ENCODE data around the gene SAMD4A.

SAMD4A gene

DNA sequence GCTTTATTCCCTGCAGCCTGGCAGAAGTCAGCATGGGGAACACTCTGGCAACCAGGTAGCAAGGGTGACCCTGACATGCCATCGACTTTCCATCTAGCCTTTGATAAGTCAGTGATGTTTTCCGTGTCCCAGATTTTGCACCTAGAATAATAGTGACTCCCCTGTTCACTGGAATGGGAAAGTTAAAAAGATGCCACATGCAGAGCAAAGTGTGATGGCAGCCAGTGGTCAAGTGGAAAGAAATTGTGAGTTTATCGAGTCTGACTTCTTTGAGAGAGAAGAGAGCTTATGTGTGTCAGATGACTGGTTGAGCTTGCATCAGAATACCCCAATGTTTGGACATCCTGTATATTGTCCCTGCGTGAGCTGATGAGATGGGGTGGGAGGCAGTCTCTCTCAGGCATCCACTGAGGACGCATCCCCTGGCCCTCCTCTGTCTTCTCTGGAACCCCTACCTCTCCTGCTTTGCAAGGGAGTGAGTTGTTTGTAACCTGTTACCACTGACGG is 187.2 kb downstream of the SAMD4A start:
- no peak for DNase-seq (ENCODE audit: low read depth in 2 of 2, low spot score in 1 of 2)

DNA sequence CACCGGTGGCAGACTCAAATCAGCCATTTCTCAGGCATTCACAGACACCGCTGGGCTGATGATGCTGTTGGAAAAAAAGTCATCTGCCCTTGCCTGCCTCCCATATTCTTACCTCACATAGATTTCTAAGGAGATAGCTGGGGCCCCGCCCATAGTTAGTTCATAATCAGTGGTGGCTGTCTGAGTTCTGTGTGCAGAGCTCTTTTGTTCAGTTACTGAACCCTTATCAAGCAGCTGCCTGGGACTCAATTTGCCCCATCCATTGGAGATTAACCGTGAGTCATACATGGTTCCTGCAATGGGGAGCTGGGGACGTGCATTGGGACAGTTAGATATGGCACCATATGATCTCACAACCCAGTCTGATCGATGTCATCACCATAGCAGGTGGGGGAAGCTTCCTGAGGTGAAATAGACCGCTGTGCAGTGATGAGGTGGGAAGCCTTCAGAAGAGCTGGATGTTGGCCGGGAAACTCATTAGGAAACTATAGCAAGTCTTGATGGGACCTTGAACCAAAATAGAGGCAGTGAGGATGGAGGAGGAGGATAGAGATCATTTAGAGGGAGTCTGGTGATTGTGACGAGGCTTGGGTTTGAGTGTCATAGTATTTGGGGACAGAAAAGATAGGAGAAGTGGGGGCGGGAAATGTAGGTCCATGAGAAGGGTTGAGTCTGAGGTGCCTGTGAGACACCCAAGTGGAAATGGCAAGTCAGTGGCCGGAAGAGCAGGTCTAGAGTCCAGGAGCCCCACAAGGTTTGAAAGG is 187.9 kb downstream of the SAMD4A start:
- DNase-seq (ENCODE audit: low read depth in 2 of 2, low spot score in 1 of 2) = no peak

DNA sequence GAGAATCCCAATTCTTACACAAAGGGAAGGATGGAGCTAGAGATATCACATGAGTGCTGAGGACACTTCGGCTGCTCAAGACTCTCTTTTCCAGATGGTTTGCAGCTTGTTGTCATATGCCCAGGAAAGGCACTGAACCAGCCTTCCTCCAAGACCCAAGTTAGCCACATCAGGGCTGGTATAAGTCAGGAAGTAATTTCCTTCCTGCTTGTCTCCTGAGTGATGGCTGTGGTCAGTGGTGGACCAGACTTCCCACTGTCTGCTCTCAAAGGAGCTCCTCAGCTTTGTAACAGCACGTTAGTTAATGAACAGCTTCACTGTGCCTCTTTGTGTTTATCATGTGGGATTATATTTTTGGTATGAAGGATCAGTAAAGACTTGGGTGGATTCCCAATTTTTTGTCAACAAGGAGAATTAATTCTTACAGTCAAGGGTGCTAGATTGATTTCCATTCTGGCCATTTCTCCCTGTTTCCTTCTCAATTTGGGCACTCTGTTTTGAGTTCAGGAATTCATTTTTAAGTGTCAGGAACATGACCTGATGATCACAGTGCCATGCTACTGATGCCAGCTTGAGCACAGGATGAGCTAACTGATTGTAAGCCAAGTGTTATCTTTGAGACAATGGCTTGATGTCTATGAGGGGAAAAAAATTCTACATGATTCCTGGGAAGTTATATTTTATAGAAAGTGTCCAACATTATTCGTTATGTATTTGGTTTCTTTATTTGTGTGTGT is 189.9 kb downstream of the SAMD4A start:
- no peak for DNase-seq (ENCODE audit: low read depth in 2 of 2, low spot score in 1 of 2)

DNA sequence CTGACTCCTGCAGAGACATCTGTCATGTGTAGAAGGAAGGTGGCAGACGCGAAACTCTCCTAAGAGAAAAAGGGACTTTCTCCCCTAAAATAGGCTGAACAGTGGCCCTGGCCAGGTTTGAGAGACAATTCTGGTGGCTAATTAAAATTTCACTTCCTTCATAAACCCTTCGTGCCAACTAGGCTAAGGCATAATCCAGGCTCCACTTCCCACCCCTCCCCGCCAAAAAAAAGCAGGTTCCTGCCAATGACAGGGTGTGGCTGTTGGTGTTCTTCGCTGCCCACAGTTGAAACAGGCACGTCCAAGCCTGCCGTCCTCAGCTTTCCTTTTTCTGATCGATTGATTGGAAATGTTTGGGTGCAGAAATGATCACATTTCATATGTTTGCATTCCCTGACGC is 191.1 kb downstream of the SAMD4A start:
- DNase-seq (ENCODE audit: low read depth in 2 of 2, low spot score in 1 of 2) = no peak

DNA sequence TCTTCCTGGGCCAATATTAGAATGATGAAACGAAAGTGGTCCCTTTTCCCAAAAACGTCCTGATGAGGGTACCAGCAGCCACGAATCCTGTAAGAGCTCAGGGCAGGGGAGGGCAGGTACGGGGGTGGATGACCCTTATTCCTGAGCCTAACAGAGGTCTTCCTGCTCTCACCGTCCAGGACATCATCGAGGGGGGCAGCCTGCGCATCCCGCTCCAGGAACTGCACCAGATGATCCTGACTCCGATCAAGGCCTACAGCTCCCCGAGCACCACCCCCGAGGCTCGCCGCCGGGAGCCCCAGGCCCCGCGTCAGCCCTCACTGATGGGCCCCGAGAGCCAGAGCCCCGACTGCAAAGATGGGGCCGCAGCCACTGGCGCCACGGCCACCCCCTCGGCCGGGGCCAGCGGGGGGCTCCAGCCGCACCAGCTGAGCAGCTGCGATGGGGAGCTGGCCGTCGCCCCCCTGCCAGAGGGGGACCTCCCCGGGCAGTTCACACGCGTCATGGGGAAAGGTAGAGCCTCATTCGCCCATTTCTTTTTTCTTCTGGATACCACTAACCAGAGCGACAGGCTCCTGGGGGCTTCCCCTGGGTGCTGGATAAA is 193.2 kb downstream of the SAMD4A start:
- DNase-seq (ENCODE audit: low read depth in 2 of 2, low spot score in 1 of 2) = no peak

DNA sequence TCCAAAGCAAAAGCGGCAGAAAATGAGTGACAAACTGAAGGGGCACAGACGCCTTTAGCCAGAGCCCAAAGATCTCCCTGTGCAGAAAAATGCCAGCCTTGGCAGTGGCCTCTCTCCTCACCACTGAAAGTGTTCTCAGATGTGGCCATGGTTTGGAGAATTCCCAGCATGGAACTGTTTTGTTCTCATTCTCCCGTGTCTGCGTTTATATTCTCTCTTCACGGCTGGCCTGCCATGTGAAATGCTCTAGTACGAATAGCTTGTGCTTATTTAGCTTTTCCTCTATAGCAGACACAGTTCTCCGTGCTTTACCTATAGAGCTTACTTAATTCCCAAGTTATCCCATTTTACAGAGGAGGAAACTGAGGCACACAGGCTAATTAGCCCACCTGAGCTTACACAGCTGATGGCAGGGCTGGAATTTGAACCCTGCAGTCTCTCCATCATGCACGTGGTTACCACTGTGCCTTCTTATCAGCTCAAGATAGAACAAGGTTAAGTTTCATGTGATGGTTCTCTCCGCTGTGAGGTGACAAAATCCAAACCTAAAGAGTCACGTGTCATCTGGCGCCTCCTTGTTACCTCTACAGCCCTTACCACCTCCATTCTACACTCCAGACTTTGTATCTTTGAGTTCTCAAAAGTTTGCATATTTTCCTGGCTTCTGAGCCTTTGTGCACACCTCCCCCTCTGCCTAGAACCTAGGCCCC is 194.1 kb downstream of the SAMD4A start:
- no peak for DNase-seq (ENCODE audit: low read depth in 2 of 2, low spot score in 1 of 2)

DNA sequence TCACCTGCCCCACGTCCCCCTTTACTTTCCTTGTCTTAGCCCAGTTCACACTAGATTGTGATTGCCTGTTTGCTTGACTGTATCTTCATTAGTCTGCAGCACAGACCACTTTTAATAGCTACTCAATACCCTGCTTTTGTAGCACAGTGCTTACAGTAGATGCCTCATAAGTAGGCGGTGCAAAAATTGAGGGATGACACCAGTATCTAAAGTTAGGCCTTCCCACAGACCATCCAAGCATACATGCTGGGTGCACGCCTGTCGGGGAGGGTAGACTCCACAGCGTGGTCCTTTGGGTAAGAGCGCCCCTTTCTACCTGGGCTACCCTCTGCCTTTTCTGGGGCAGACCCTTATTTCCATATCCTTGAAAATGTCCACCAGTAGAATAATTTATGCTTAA is 194.9 kb downstream of the SAMD4A start:
- DNase-seq (ENCODE audit: low read depth in 2 of 2, low spot score in 1 of 2) = no peak

DNA sequence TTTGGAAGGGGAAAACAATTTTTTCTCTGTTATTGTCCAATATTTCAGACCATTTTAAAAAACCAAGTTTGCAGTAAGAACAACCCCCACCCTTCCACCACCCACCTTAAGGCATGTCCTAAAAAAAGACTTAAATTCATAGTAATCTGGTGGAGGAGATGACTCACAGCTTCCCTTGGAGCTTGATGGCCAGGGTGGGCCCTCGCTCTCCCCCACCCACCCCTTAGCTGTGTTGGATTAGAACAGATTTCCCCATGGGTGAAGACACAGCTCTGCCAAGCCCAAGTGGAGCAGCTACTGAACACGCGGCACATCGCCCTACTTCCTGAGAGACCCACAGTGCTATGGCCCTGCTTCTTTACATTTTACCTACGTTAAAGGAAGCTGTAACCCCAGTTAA is 195.4 kb downstream of the SAMD4A start:
- no peak for DNase-seq (ENCODE audit: low read depth in 2 of 2, low spot score in 1 of 2)

DNA sequence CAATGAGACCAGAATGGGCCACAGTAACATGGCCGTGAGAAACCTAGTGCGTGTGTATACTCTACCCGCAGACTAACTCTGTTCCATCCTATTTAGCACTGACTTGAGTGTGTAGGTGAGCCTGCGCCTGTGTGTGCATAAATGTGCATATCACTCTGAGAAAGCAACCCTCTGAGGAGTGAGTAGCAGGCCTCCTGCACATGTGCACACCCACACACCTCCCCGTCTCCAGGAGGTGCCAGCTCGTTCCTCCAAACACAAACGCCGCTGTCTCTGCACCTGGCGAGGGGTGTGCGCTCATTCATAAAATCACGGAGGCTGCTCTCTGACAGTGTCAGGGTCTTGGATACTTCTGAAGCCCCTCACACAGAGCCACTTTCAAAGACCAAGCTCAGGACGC is 196.8 kb downstream of the SAMD4A start:
- no peak for DNase-seq (ENCODE audit: low read depth in 2 of 2, low spot score in 1 of 2)

DNA sequence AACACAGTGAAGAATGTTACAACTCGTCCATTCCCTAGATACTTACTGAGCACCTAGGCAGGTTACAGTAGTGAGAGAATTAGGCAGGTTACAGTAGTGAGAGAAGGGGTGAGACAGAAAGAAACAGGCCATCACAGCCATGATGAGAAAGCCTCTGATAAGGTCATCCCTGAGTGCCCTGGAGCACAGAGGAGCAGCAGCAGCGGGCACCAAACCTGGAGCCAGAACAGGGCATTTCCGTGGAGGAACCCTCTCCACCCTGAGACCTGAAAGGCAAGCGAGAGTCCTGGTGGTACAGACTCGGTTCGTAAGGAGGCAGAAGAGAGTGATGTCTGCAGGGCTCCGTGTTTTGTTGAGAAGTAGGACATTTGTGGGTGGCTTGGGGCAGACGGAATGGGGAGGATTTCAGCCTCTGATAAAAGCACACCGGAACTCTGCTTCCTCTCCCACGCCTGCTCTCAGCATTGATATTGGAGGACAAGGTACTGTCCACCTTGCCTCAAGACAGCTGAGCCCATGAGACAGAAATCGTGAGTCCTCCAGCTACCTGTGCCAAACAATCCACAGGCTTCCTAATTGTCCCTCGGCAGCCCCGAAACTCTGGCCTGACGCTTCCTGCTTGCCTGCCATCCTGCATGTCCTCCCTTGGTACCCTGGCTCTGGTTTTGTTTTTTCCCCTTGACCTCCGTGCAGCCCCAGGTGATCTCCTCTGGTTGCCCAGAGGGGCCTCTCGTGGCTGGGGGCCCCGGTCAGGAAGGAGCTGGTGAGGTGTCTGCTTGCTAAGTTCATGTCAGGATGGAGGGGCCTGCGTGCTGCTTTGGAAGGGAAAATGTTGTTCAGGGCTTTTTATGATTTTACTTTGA is 199.6 kb downstream of the SAMD4A start:
- no peak for DNase-seq (ENCODE audit: low read depth in 2 of 2, low spot score in 1 of 2)

DNA sequence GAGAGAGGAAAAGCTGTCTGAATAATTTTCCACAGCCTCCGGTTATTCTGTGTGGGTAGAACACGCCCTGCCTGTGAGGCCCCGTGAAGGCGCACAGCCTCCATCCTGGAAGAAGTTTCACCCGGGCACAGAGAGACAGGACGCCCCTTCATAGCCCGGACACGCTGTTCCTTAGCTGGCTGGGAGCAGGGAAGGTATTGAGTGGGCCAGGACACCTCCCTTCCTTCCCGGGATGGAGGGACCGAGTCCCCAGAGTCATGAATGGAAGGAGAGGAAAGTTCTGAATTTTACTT is 200.2 kb downstream of the SAMD4A start:
- no peak for DNase-seq (ENCODE audit: low read depth in 2 of 2, low spot score in 1 of 2)

DNA sequence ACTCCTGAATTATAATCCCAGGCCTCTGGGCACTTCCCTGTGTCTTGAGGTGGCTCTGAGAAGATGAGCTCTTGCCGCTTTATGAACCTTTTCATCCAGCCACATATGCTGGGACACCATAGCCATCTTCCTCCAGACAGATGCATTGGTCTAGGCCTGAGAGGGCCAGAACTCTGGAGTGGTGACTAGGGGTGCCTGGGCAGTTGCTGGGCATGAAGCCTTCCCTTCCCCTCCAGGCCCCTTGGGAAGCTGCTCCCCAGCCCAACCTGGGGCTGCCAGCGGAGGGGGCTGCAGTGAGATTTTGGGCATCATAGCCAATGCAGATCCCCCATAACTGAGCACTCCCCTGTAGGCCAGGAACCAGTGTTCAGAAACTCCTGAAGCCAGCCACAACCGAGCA is 200.5 kb downstream of the SAMD4A start:
- no peak for DNase-seq (ENCODE audit: low read depth in 2 of 2, low spot score in 1 of 2)

DNA sequence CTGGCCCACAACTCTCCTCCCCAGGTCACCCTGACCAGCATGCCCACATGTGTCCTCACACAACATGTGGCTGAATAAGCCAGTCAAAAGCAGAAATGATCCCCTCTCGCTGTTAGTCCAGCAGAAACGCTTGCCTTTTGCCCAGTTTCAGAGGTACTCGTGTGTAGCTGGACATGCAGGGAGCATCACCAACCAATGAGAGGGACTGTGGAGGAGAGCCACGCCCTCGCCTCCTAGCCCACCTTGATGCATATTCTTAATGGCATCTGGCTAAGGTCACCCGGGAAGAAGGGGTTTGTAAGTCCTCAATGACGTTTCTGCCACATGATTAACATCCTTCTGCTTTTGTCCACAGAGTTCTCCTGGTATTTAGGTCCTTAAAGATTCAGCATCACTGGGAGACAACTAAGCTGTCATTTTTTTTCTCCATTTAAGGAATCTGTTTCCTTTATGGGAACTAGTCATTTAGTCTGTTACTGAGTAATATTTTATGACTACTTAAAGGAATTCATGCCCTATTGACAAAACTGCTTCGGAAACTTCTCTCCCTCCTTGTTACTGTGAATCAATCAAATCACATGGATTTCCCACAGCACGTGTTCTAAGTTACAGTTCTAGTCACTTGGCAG is 201.7 kb downstream of the SAMD4A start:
- no peak for DNase-seq (ENCODE audit: low read depth in 2 of 2, low spot score in 1 of 2)

DNA sequence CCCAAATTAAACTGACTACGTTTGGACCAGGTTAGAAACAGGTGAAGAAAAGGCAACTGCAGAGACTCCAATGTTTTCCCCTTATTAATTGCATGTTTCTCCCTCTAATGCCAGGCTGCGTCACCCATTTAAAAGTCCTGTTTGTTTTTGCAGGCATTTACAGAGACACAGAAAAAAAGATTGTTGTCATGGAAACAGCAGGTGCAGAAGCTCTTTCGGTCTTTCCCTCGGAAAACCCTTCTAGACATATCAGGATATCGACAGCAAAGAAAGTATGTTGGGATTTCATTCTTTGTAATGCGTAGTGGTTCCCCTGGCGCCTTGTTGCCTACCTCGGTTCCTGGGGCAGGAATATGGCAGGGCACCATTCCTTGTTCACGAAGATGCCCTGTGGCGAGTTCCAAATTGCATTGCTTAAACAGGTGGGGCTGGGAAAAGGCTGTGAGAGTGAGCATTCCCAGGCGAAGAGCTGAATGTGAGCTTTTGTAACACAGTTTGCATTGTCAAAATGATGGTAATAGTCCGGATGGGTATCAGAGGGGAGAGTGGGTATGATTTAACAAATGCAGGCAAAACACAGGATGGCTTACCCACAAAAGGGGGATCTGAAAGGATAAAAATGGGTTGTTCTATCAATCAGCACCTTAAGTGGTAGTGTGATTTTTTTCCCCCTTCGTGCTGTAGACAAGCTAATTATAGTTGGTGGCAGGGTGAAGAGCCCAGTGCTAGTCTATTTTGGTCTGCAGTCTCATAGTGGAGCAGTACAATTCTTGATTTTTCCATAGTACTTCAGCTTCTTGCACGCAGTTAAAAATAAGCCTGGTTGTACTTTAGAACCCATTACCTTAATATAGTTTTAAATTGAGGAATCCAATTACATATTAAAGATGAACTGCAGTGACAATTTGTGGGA is 203.3 kb downstream of the SAMD4A start:
- no peak for DNase-seq (ENCODE audit: low read depth in 2 of 2, low spot score in 1 of 2)

DNA sequence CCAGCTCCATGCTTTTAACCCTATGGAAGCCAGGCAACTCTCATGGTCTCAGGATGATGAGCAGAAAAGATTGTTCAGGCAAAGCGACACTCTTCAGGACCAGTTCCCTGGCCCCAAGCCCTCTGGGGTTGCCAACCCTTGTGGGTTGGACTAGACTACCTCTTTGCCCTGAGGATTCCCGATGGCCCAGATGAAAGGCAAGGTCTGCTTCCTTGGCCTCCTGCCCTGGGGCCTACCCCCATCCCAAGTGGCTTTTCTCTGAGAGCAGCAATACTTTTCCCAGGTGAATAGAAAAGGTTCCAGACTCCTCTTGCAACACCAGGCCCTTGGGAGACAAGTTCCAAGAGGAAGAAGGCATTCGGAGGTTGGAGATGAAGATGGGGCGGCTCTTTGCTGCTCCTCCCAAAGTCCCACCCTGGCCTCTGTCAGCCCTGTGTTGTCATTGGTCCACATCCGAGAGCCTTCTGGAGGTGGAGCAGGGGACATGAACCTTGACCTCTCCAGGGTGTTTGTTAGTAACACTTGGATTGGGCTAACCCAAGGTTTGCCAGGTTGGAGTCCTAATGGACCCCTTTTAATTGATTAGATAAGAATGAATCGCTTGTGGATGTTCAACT is 204.6 kb downstream of the SAMD4A start:
- DNase-seq (ENCODE audit: low read depth in 2 of 2, low spot score in 1 of 2) = no peak

DNA sequence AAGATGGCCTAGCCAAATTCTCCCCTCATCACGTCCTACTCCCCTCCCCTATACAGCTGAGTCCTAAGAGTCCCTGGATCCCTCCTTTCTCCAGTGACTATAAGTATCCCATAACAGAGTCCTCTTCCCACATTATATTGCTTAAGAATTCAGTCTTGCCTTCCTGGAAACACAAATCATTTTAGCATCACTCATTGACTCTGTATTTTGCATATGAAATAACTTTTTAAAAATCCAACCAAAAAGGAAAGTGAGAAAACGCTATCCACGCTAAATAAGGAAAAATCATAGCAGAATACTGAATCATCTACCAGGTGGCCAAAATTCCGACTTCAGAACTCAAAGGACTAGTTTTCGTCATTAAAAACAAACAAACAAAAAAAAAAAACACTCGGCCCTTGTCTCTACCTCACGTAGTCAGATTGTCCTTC is 205.5 kb downstream of the SAMD4A start:
- no peak for DNase-seq (ENCODE audit: low read depth in 2 of 2, low spot score in 1 of 2)

DNA sequence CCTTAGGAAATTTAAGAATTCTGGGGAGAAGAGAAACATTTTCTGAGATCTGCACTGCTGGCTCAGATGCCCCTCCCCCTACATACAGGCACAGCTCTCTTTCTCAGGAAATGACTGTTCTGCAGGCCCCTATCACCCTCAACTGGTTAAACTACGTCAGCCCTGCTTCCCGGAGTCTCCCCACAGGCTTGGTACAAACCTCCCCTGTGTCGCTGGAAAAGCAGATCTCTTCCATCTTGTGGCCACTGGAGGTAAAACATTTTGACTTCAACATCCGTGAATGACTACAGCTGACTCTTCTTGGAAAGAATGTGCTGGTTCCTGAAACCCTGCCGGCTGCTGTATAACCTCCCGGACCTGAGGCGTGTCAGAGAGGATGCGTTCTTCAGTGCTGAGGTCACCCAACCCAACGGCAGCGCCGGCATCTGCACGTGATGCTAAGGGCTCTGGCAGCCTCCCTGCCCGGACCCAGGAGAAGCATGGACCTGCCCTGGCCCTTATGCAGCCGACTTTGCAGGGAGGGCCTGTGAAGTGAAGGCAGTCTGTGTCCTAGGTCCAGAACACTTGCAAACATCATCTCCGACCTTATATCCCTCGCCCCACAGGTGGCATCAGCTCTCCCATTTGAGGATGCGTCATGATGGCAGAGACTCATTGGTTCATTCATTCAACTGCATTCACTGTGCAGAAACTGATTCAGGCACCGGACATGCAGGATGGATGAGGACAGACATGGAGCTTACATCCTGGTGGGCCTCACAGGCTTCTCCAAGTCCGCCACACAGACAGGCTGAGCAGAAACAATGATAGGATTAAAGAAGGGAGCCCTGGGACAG is 206.5 kb downstream of the SAMD4A start:
- DNase-seq (ENCODE audit: low read depth in 2 of 2, low spot score in 1 of 2) = no peak

DNA sequence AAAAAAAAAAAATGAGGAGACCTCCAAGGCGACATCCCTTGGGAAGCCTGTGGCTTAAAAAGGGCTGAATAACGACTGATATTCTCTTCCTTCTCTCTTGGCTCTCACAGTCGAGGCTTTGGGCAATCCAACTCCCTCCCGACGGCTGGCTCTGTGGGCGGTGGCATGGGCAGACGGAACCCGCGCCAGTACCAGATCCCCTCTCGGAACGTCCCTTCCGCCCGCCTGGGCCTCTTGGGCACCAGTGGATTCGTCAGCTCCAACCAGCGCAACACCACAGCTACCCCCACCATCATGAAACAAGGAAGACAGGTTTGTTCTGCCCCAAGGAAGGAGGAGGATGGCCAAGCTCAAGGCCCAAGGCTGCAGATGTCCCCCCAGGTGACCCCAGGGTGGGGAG is 207.9 kb downstream of the SAMD4A start:
- no peak for DNase-seq (ENCODE audit: low read depth in 2 of 2, low spot score in 1 of 2)

Measured in stimulated activated CD8-positive, alpha-beta memory T cell treated with anti-CD3 and anti-CD28 coated beads, Interleukin-4, amount 100 ng/mL, for 4 hours (primary cell).